Right atrium auricular region (tissue), 2 donors: Measurements from ENCODE around the gene EXOSC9. TPM values are rescaled to one million over a fixed set of nuclear protein-coding genes. Genes with fewer than 3 reads are reported as not detected.

ENCODE experiments used
- DNase-seq: peaks from one replicate; pipeline ENCODE4 v3.0.0-alpha.2; 2019; ENCODE audit warnings: low spot score
- H3K27ac ChIP-seq, 2 donors: fragments of 200-600 bp; sonication (generic); 1 replicate in 1 of 2; 2 replicates in 1 of 2; pipeline ENCODE4 v1.5.1; 2016 to 2019
- H3K27me3 ChIP-seq, 2 donors: fragments of 200-600 bp; sonication (generic); one replicate each; pipeline versions ENCODE4 v1.5.1 to v1.6.0; 2017 to 2019
- H3K36me3 ChIP-seq: fragments of 200-600 bp; sonication (generic); one replicate; pipeline ENCODE4 v1.5.1; 2016
- H3K4me1 ChIP-seq, 2 donors: fragments of 200-600 bp; sonication (generic); one replicate each; pipeline versions ENCODE4 v1.5.1 to v1.6.0; 2017 to 2019
- H3K4me3 ChIP-seq, 2 donors: fragments of 200-600 bp; sonication (generic); 1 replicate in 1 of 2; 2 replicates in 1 of 2; pipeline ENCODE4 v1.5.1; 2017 to 2019; ENCODE audit warnings: mild to moderate bottlenecking in 1 of 2, moderate library complexity in 1 of 2
- H3K9me3 ChIP-seq, 2 donors: fragments of 200-600 bp; sonication (generic); one replicate each; pipeline ENCODE4 v1.5.1; 2019
- CTCF ChIP-seq, 2 donors: fragments of 200-600 bp; sonication (generic); IDR thresholded peaks; one replicate each; pipeline ENCODE4 v1.5.1; 2019; ENCODE audit warnings: antibody characterized with exemption in 2 of 2
- total RNA-seq, 2 donors: library from RNA; depleted of rRNA; stranded (reverse); fragments of >200 nt; gene quantifications; one replicate each; pipeline ENCODE4 v1.1.0, GENCODE V29; 2016

EXOSC9 gene
- total RNA-seq, 2 donors from 2014 or later: 18.8 TPM

GRCh38 chr4:121860121-121860520 lies 59.0 kb downstream of the EXOSC9 start:
- H3K27me3 ChIP-seq: no peaks in the 10 kb centered on the region
- H3K4me1 ChIP-seq: no peaks in the 10 kb centered on the region
- H3K27ac ChIP-seq: no peak overlapping the region
- H3K36me3 ChIP-seq: peaks cover 3% of the 10 kb centered on the region
- H3K9me3 ChIP-seq: no peaks in the 10 kb centered on the region
- DNase-seq: no peak
- H3K4me3 ChIP-seq: no peak overlapping the region
- no peak for TF ChIP-seq CTCF (IDR thresholded peaks at IDR 0.05)

GRCh38 chr4:121861426-121861825 lies 60.3 kb downstream of the EXOSC9 start:
- no peak overlapping the region for H3K27ac ChIP-seq
- no peaks in the 10 kb centered on the region for H3K9me3 ChIP-seq
- TF ChIP-seq CTCF (IDR thresholded peaks at IDR 0.05): no peak
- no peaks in the 10 kb centered on the region for H3K4me1 ChIP-seq
- no peaks in the 10 kb centered on the region for H3K27me3 ChIP-seq
- no peaks in the 10 kb centered on the region for H3K36me3 ChIP-seq
- no peak overlapping the region for H3K4me3 ChIP-seq
- no peak for DNase-seq

GRCh38 chr4:121863799-121864198 lies 62.7 kb downstream of the EXOSC9 start:
- H3K27ac ChIP-seq: no peak overlapping the region
- no peaks in the 10 kb centered on the region for H3K36me3 ChIP-seq
- DNase-seq: no peak
- no peak overlapping the region for H3K4me3 ChIP-seq
- H3K4me1 ChIP-seq: peaks cover 0 to under 1% of the 10 kb centered on the region in 2 donors
- no peak for TF ChIP-seq CTCF (IDR thresholded peaks at IDR 0.05)
- H3K9me3 ChIP-seq: peaks cover 0 to 6% of the 10 kb centered on the region in 2 donors
- no peaks in the 10 kb centered on the region for H3K27me3 ChIP-seq

Other genes starting within 250 kb of the EXOSC9 start
- 100 to 1,000 TPM; 186 to 197 TPM for gene ANXA5, start 104.3 kb upstream of the EXOSC9 start, total RNA-seq
- gene SMIM43, start 36.2 kb upstream of the EXOSC9 start, total RNA-seq: not detected
- 1 to 10 TPM in 1 of 2 donors, under 1 TPM in 1; 0.51 to 1.3 TPM for gene CCNA2, start 22.6 kb downstream of the EXOSC9 start, total RNA-seq
- 1 to 10 TPM; 4.9 to 5.5 TPM for gene BBS7, start 69.2 kb downstream of the EXOSC9 start, total RNA-seq
- under 1 TPM; 0.15 to 0.63 TPM for gene TRPC3, start 150.7 kb downstream of the EXOSC9 start, total RNA-seq